Urothelium cell line (cell line): ENCODE measurements around the gene UGGT2.
A peak's percentile ranks its signal among the peaks of the same experiment; 100 is the strongest.
"Not testable (repeated sequence)": the region's sequence is repeated elsewhere in the genome, so short reads cannot be mapped to it uniquely, and the experiment has no call there.

ENCODE experiments used
- DNase-seq: peaks from one replicate; pipeline ENCODE4 v3.0.0; 2011; ENCODE audit warnings: low spot score, mixed read lengths
- FAIRE-seq: peaks from 2 replicates; lab custom pipeline; 2011; peaks lifted over from hg19 to GRCh38; lab: Jason Lieb, UNC

Gene UGGT2

GRCh38 chr13:96000069-96000468 is 53.1 kb downstream of the UGGT2 start:
- FAIRE-seq (no peak), DNase-seq (no peak)

GRCh38 chr13:95987841-95988240 is 65.4 kb downstream of the UGGT2 start:
- DNase-seq: no peak
- no peak for FAIRE-seq

GRCh38 chr13:95982144-95982543 is 71.1 kb downstream of the UGGT2 start:
- DNase-seq (no peak), FAIRE-seq (no peak)

- FAIRE-seq, DNase-seq: not testable (repeated sequence)
These were observed 80.5 kb downstream of the UGGT2 start for GRCh38 chr13:95972651-95973050.

GRCh38 chr13:95970878-95971277 is 82.3 kb downstream of the UGGT2 start:
- DNase-seq (no peak), FAIRE-seq (no peak)

- DNase-seq (no peak), FAIRE-seq (no peak)
These were observed 84.3 kb downstream of the UGGT2 start for GRCh38 chr13:95968906-95969305.

- DNase-seq (no peak), FAIRE-seq (no peak)
These were observed 95.9 kb downstream of the UGGT2 start for GRCh38 chr13:95957331-95957730.

GRCh38 chr13:95956589-95957148 is 96.5 kb downstream of the UGGT2 start:
- no peak for FAIRE-seq
- no peak for DNase-seq

- DNase-seq: no peak
- FAIRE-seq: no peak
These were observed 97.5 kb downstream of the UGGT2 start for GRCh38 chr13:95955719-95956118.

- FAIRE-seq (no peak), DNase-seq (no peak)
These were observed 97.9 kb downstream of the UGGT2 start for GRCh38 chr13:95955255-95955654.

- FAIRE-seq (no peak), DNase-seq (no peak)
These were observed 98.9 kb downstream of the UGGT2 start for GRCh38 chr13:95954266-95954665.

GRCh38 chr13:95950103-95950502 is 103.1 kb downstream of the UGGT2 start:
- DNase-seq (no peak), FAIRE-seq (no peak)

- DNase-seq: no peak
These were observed 104.5 kb downstream of the UGGT2 start for GRCh38 chr13:95948656-95949055.

GRCh38 chr13:95937714-95938320 is 115.4 kb downstream of the UGGT2 start:
- no peak for FAIRE-seq
- DNase-seq: no peak

More at GRCh38 chr13:95948656-95949055, 104.5 kb downstream of the UGGT2 start:
- no peak for FAIRE-seq

GRCh38 chr13:95931300-95932025 is 121.7 kb downstream of the UGGT2 start:
- DNase-seq: no peak
- no peak for FAIRE-seq

- DNase-seq (no peak), FAIRE-seq (no peak)
These were observed 123.8 kb downstream of the UGGT2 start for GRCh38 chr13:95929430-95929829.

GRCh38 chr13:95928367-95928906 is 124.8 kb downstream of the UGGT2 start:
- not testable (repeated sequence) for DNase-seq, FAIRE-seq

- DNase-seq: no peak
- no peak for FAIRE-seq
These were observed 127.0 kb downstream of the UGGT2 start for GRCh38 chr13:95926231-95926630.

- no peak for FAIRE-seq
- peak; percentile 5 for DNase-seq
These were observed 128.7 kb downstream of the UGGT2 start for GRCh38 chr13:95924389-95924994.

GRCh38 chr13:95921485-95921884 is 131.7 kb downstream of the UGGT2 start:
- no peak for DNase-seq
- FAIRE-seq: no peak

GRCh38 chr13:95920485-95920884 is 132.7 kb downstream of the UGGT2 start:
- FAIRE-seq (no peak), DNase-seq (no peak)
